T-helper 17 cell (primary cell): ENCODE measurements around the gene CSNK2B. TPM values are rescaled to one million over a fixed set of nuclear protein-coding genes. Genes with fewer than 3 reads are reported as not detected.
A peak's percentile ranks its signal among the peaks of the same experiment; 100 is the strongest.

Source experiments
- ATAC-seq: fragments of 150-1000 bp; cut with Tn5 transposase; 2 replicates; pipeline ENCODE4 v1.10.0; 2021; ENCODE audit warnings: mild to moderate bottlenecking, moderate library complexity
- DNase-seq, 3 donors: peaks; one replicate each; pipeline versions ENCODE4 v3.0.0 to v3.0.0-alpha.2; 2020 to 2021
- H3K9me3 ChIP-seq: one replicate; pipeline ENCODE4 v1.7.0; 2013; ENCODE audit warnings: low read length, mild to moderate bottlenecking; ENCODE audit not compliant: control insufficient read depth, poor library complexity, severe bottlenecking
- H3K27ac Mint-ChIP-seq: one replicate; pipeline ENCODE4 v1.8.0; 2022; ENCODE audit warnings: mild to moderate bottlenecking, moderate library complexity, mixed read lengths
- H3K27me3 Mint-ChIP-seq: one replicate; pipeline ENCODE4 v1.8.0; 2022; ENCODE audit warnings: mixed read lengths
- H3K36me3 Mint-ChIP-seq: one replicate; pipeline ENCODE4 v1.8.0; 2022; ENCODE audit warnings: low read depth, mixed read lengths
- H3K4me1 Mint-ChIP-seq: one replicate; pipeline ENCODE4 v1.8.0; 2022; ENCODE audit warnings: mild to moderate bottlenecking, mixed read lengths
- H3K4me3 Mint-ChIP-seq: one replicate; pipeline ENCODE4 v1.8.0; 2022; ENCODE audit warnings: mild to moderate bottlenecking, moderate library complexity, mixed read lengths
- total RNA-seq, 4 donors: library from RNA in 2 of 4; stranded (reverse) in 2 of 4; gene quantifications; one replicate each; pipeline ENCODE4 v1.2.3 and lab custom pipeline; 2022 to 2026

Gene CSNK2B
- total RNA-seq (100 to 1,000 TPM; 104 to 107 TPM), total RNA-seq (lab: John Stamatoyannopoulos, UW) (6.7 to 7.8 reads per million in 2 donors)

- Mint-ChIP-seq H3K4me1 (peaks cover 41% of the 10 kb centered on the region), H3K27ac (peak within 1 kb of the TSS; percentile 97), H3K4me3 (peak within 1 kb of the TSS; percentile 97), H3K36me3 (peaks cover 9% of the 10 kb centered on the region), H3K27me3 (no peaks in the 10 kb centered on the region)
- peak; percentile 93 to 97 (median 95) for DNase-seq
- no peaks in the 10 kb centered on the region for H3K9me3 ChIP-seq
- ATAC-seq, result peak; percentile 92
These were observed at the start of gene CSNK2B for GRCh38 chr6:31665501-31666336. Gene CSNK2B (plus strand): TSS chr6:31666080. CDS start chr6:31666832, 752 bp downstream.

DNA sequence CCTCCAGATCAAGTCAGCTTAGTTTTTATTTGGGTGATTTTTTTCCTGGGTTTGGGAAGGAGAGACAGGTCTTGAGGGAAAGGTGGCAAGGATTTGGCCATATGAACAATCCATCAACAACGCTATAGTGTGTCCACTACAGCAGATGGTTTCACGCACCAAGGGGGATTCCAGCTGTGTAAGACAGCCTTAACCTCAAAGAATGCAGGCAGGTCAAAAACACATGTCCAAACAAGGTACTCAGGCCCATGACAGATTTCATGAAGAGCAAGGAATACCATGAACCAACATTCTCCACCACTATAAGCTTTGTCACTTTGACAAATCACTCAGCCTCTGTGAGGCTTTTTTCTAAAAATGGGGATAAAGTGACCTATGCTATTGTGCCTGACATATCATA lies 48.9 kb upstream of the CSNK2B start:
- ATAC-seq (no peak), DNase-seq (no peak)
- peaks cover 4% of the 10 kb centered on the region for H3K36me3 Mint-ChIP-seq
- H3K4me3 Mint-ChIP-seq, result no peak overlapping the region
- no peak overlapping the region for H3K27ac Mint-ChIP-seq
- no peaks in the 10 kb centered on the region for H3K9me3 ChIP-seq
- peaks cover 30% of the 10 kb centered on the region for H3K4me1 Mint-ChIP-seq
- no peaks in the 10 kb centered on the region for H3K27me3 Mint-ChIP-seq

GRCh38 chr6:31619805-31620585 lies 45.9 kb upstream of the CSNK2B start:
- H3K4me1 Mint-ChIP-seq, result peaks cover 38% of the 10 kb centered on the region
- peak; percentile 88 to 94 (median 89) for DNase-seq
- H3K27ac Mint-ChIP-seq, result peak overlapping the region; percentile 95
- peaks cover 4% of the 10 kb centered on the region for H3K36me3 Mint-ChIP-seq
- H3K9me3 ChIP-seq, result no peaks in the 10 kb centered on the region
- H3K4me3 Mint-ChIP-seq, result peak overlapping the region; percentile 93
- ATAC-seq, result peak; percentile 86
- H3K27me3 Mint-ChIP-seq, result no peaks in the 10 kb centered on the region

- peak; percentile 38 for ATAC-seq
These were observed 45.1 kb upstream of the CSNK2B start, which contains the start of gene PRRC2A for GRCh38 chr6:31620586-31621319. Gene PRRC2A (plus strand): TSS chr6:31620715. CDS start chr6:31622790, 2,075 bp downstream.

GRCh38 chr6:31621320-31621939 lies 44.5 kb upstream of the CSNK2B start:
- Mint-ChIP-seq H3K4me3 (peak overlapping the region; percentile 93), H3K36me3 (peaks cover 7% of the 10 kb centered on the region)
- no peak for ATAC-seq

More at GRCh38 chr6:31620586-31621319, 45.1 kb upstream of the CSNK2B start, which contains the start of gene PRRC2A:
- Mint-ChIP-seq H3K27me3 (no peaks in the 10 kb centered on the region), H3K27ac (peak within 1 kb of the TSS; percentile 95), H3K4me1 (peaks cover 34% of the 10 kb centered on the region), H3K36me3 (peaks cover 4% of the 10 kb centered on the region), H3K4me3 (peak within 1 kb of the TSS; percentile 93)
- peak in 1 of 3 donors; percentile 86 for DNase-seq
- no peaks in the 10 kb centered on the region for H3K9me3 ChIP-seq

GRCh38 chr6:31621991-31622390 lies 43.9 kb upstream of the CSNK2B start:
- peaks cover 29% of the 10 kb centered on the region for H3K4me1 Mint-ChIP-seq
- H3K27me3 Mint-ChIP-seq, result no peaks in the 10 kb centered on the region
- peak overlapping the region; percentile 95 for H3K27ac Mint-ChIP-seq
- H3K4me3 Mint-ChIP-seq, result peak overlapping the region; percentile 93
- DNase-seq (no peak), ATAC-seq (no peak)
- H3K9me3 ChIP-seq, result no peaks in the 10 kb centered on the region
- H3K36me3 Mint-ChIP-seq, result peaks cover 7% of the 10 kb centered on the region

More at GRCh38 chr6:31621320-31621939, 44.5 kb upstream of the CSNK2B start:
- peaks cover 34% of the 10 kb centered on the region for H3K4me1 Mint-ChIP-seq
- no peaks in the 10 kb centered on the region for H3K9me3 ChIP-seq
- H3K27ac Mint-ChIP-seq, result peak overlapping the region; percentile 95
- H3K27me3 Mint-ChIP-seq, result no peaks in the 10 kb centered on the region
- no peak for DNase-seq

GRCh38 chr6:31622684-31623091 lies 43.2 kb upstream of the CSNK2B start:
- H3K9me3 ChIP-seq, result no peaks in the 10 kb centered on the region
- Mint-ChIP-seq H3K4me3 (peak overlapping the region; percentile 31), H3K27ac (peak overlapping the region; percentile 95), H3K27me3 (no peaks in the 10 kb centered on the region), H3K4me1 (peaks cover 32% of the 10 kb centered on the region), H3K36me3 (peaks cover 14% of the 10 kb centered on the region)
- ATAC-seq (no peak), DNase-seq (no peak)

DNA sequence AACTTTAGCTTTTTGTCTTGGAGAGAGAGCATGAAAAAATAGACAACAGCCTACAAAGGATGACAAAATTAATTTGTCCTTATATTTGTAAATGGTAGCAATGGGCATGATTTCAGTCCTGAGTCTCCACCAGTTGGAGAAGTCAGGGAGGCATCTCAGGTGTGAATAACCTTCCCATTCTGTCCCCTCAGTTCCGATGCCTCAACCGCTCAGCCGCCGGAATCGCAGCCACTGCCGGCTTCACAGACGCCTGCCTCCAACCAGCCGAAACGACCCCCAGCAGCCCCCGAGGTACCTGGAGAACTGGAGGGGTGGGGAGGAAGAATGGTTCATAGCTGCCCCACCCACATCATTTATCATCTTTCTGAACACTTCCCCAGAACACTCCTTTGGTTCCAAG lies 41.8 kb upstream of the CSNK2B start:
- DNase-seq (no peak), ATAC-seq (no peak)
- H3K9me3 ChIP-seq, result no peaks in the 10 kb centered on the region
- no peak overlapping the region for H3K4me3 Mint-ChIP-seq
- peaks cover 33% of the 10 kb centered on the region for H3K4me1 Mint-ChIP-seq
- H3K27ac Mint-ChIP-seq, result peak overlapping the region; percentile 34
- H3K36me3 Mint-ChIP-seq, result peaks cover 14% of the 10 kb centered on the region
- H3K27me3 Mint-ChIP-seq, result no peaks in the 10 kb centered on the region

DNA sequence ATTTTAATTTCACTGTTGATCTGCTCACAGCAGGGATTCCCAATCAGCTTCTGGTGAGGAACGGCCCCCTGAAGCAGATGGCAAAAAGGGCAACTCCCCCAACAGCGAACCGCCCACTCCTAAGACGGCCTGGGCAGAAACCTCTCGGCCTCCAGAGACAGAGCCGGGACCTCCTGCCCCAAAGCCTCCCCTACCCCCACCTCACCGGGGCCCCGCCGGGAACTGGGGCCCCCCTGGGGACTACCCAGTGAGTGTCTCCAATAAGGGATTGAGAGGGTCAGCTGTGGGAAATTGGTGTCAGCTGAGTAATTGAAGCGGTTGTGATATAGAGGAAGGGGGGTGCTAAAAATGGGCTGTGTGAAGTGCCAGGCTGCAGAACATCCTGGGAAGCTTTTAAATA lies 38.9 kb upstream of the CSNK2B start:
- H3K27me3 Mint-ChIP-seq, result no peaks in the 10 kb centered on the region
- peaks cover 16% of the 10 kb centered on the region for H3K36me3 Mint-ChIP-seq
- DNase-seq, result no peak
- H3K4me1 Mint-ChIP-seq, result peaks cover 27% of the 10 kb centered on the region
- no peaks in the 10 kb centered on the region for H3K9me3 ChIP-seq
- peak overlapping the region; percentile 87 for H3K27ac Mint-ChIP-seq
- no peak overlapping the region for H3K4me3 Mint-ChIP-seq
- ATAC-seq, result no peak

DNA sequence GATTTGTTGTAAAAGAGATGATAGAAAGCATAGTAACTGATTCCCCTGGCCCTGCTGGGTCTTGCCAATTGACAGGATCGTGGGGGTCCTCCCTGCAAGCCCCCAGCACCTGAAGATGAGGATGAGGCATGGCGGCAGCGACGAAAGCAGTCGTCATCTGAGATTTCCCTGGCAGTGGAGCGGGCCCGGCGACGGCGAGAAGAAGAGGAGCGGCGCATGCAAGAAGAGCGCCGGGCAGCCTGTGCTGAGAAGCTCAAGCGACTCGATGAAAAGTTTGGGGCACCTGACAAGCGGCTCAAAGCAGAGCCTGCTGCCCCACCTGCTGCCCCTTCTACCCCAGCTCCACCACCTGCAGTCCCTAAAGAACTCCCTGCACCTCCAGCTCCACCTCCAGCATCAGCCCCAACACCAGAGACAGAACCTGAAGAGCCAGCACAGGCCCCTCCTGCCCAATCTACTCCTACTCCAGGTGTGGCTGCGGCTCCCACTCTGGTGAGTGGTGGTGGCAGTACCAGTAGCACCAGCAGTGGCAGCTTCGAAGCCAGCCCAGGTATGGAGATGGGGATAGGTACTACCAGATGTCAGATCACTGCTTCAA lies 38.1 kb upstream of the CSNK2B start:
- Mint-ChIP-seq H3K27ac (peak overlapping the region; percentile 87), H3K4me3 (no peak overlapping the region)
- ATAC-seq, result no peak

GRCh38 chr6:31629014-31629413 lies 36.9 kb upstream of the CSNK2B start:
- H3K9me3 ChIP-seq, result no peaks in the 10 kb centered on the region
- DNase-seq, result no peak
- ATAC-seq, result no peak
- Mint-ChIP-seq H3K4me1 (peaks cover 17% of the 10 kb centered on the region), H3K27me3 (no peaks in the 10 kb centered on the region), H3K36me3 (peaks cover 20% of the 10 kb centered on the region), H3K4me3 (no peak overlapping the region), H3K27ac (no peak overlapping the region)

More for the DNA sequence above, 38.1 kb upstream of the CSNK2B start:
- Mint-ChIP-seq H3K27me3 (no peaks in the 10 kb centered on the region), H3K36me3 (peaks cover 18% of the 10 kb centered on the region), H3K4me1 (peaks cover 19% of the 10 kb centered on the region)
- H3K9me3 ChIP-seq, result no peaks in the 10 kb centered on the region
- DNase-seq, result no peak
